ENCODE measurements around the gene CLCN7.

The CLCN7 gene

GRCh38 chr16:1514507-1514906 is 39.7 kb upstream of the CLCN7 start:
- DNase-seq (ENCODE audit: low read depth) = no peak
- no peak overlapping the region for H3K4me3 ChIP-seq (ENCODE audit: low read depth, low read length)
- no peak for TF ChIP-seq CTCF (conservative IDR thresholded peaks at IDR 0.05; ENCODE audit: low read depth, low read length)

GRCh38 chr16:1512774-1513173 is 37.9 kb upstream of the CLCN7 start:
- TF ChIP-seq CTCF (conservative IDR thresholded peaks at IDR 0.05; ENCODE audit: low read depth, low read length) = no peak
- no peak for DNase-seq (ENCODE audit: low read depth)
- no peak overlapping the region for H3K4me3 ChIP-seq (ENCODE audit: low read depth, low read length)

- TF ChIP-seq CTCF (conservative IDR thresholded peaks at IDR 0.05; ENCODE audit: low read depth, low read length) = no peak
- H3K4me3 ChIP-seq (ENCODE audit: low read depth, low read length) = no peak overlapping the region
- no peak for DNase-seq (ENCODE audit: low read depth)
Measured at GRCh38 chr16:1511662-1512569, 37.1 kb upstream of the CLCN7 start.

- no peak for TF ChIP-seq CTCF (conservative IDR thresholded peaks at IDR 0.05; ENCODE audit: low read depth, low read length)
- DNase-seq (ENCODE audit: low read depth) = no peak
- H3K4me3 ChIP-seq (ENCODE audit: low read depth, low read length) = no peak overlapping the region
Measured at GRCh38 chr16:1510941-1511351, 36.1 kb upstream of the CLCN7 start.

- TF ChIP-seq CTCF (conservative IDR thresholded peaks at IDR 0.05; ENCODE audit: low read depth, low read length) = no peak
- no peak for DNase-seq (ENCODE audit: low read depth)
- H3K4me3 ChIP-seq (ENCODE audit: low read depth, low read length) = no peak overlapping the region
Measured at GRCh38 chr16:1510272-1510671, 35.4 kb upstream of the CLCN7 start.

- no peak overlapping the region for H3K4me3 ChIP-seq (ENCODE audit: low read depth, low read length)
- no peak for DNase-seq (ENCODE audit: low read depth)
- TF ChIP-seq CTCF (conservative IDR thresholded peaks at IDR 0.05; ENCODE audit: low read depth, low read length) = no peak
Measured at GRCh38 chr16:1509307-1510221, 34.7 kb upstream of the CLCN7 start.
